ENCODE data around the gene MRPS18A.

Gene MRPS18A

GRCh38 chr6:43725643-43726580 is 38.3 kb upstream of the MRPS18A start:
- Histone ChIP-seq H3K27me3 (ENCODE audit: control insufficient read depth, insufficient read depth, low read length) (no peaks in the 10 kb centered on the region), H3K4me3 (ENCODE audit: low read length) (no peak overlapping the region), H3K4me1 (ENCODE audit: control insufficient read depth, low read depth, low read length) (no peaks in the 10 kb centered on the region), H3K27ac (ENCODE audit: low read length) (no peak overlapping the region), H3K9ac (ENCODE audit: low read length) (no peak overlapping the region), H3K9me3 (ENCODE audit: control insufficient read depth, low read depth, low read length) (no peaks in the 10 kb centered on the region), H3K36me3 (ENCODE audit: control insufficient read depth, low read depth, low read length) (no peaks in the 10 kb centered on the region)

- Histone ChIP-seq H3K4me3 (ENCODE audit: low read length) (no peak overlapping the region), H3K27ac (ENCODE audit: low read length) (no peak overlapping the region), H3K4me1 (ENCODE audit: control insufficient read depth, low read depth, low read length) (no peaks in the 10 kb centered on the region), H3K27me3 (ENCODE audit: control insufficient read depth, insufficient read depth, low read length) (no peaks in the 10 kb centered on the region), H3K9me3 (ENCODE audit: control insufficient read depth, low read depth, low read length) (no peaks in the 10 kb centered on the region), H3K9ac (ENCODE audit: low read length) (no peak overlapping the region), H3K36me3 (ENCODE audit: control insufficient read depth, low read depth, low read length) (no peaks in the 10 kb centered on the region)
Measured at GRCh38 chr6:43724914-43725642, 37.5 kb upstream of the MRPS18A start.

- Histone ChIP-seq H3K9me3 (ENCODE audit: control insufficient read depth, low read depth, low read length) (no peaks in the 10 kb centered on the region), H3K4me3 (ENCODE audit: low read length) (no peak overlapping the region), H3K36me3 (ENCODE audit: control insufficient read depth, low read depth, low read length) (no peaks in the 10 kb centered on the region), H3K9ac (ENCODE audit: low read length) (no peak overlapping the region), H3K27me3 (ENCODE audit: control insufficient read depth, insufficient read depth, low read length) (no peaks in the 10 kb centered on the region), H3K27ac (ENCODE audit: low read length) (no peak overlapping the region), H3K4me1 (ENCODE audit: control insufficient read depth, low read depth, low read length) (no peaks in the 10 kb centered on the region)
Measured at GRCh38 chr6:43724354-43724753, 36.8 kb upstream of the MRPS18A start.

DNA sequence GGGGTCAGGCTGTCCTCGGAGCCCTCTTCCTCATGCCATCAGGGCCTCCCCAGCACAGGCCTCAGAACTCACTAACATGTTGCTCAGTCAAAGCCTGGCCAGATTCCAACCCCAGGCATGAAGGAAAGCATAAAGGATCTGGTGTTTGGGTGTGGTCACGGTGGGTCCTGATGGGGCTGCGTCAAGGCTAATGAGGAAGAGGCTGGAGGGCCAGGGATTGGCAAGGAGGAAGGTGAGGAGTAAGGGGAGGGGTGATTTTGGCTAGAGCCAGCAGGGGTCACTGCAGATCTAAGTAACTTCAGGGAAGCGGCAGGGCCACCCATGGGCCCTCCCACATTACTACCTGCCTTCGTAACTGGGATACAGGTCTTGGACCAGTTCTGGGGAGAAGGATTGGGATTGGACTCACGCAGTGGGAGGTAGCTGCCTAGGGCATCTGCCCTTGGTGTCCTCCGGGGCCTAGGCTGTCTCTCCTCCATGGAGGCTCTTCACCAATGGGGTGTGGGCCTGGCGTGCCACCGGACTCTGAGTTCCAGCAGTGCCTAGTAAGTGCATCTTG is 36.2 kb upstream of the MRPS18A start:
- no peaks in the 10 kb centered on the region for H3K36me3 ChIP-seq (ENCODE audit: control insufficient read depth, low read depth, low read length)
- no peak overlapping the region for H3K9ac ChIP-seq (ENCODE audit: low read length)
- no peaks in the 10 kb centered on the region for H3K27me3 ChIP-seq (ENCODE audit: control insufficient read depth, insufficient read depth, low read length)
- no peak overlapping the region for H3K4me3 ChIP-seq (ENCODE audit: low read length)
- no peak overlapping the region for H3K27ac ChIP-seq (ENCODE audit: low read length)
- H3K4me1 ChIP-seq (ENCODE audit: control insufficient read depth, low read depth, low read length): no peaks in the 10 kb centered on the region
- H3K9me3 ChIP-seq (ENCODE audit: control insufficient read depth, low read depth, low read length): no peaks in the 10 kb centered on the region

- no peak overlapping the region for H3K9ac ChIP-seq (ENCODE audit: low read length)
- H3K4me1 ChIP-seq (ENCODE audit: control insufficient read depth, low read depth, low read length): no peaks in the 10 kb centered on the region
- H3K4me3 ChIP-seq (ENCODE audit: low read length): no peak overlapping the region
- H3K27me3 ChIP-seq (ENCODE audit: control insufficient read depth, insufficient read depth, low read length): no peaks in the 10 kb centered on the region
- H3K9me3 ChIP-seq (ENCODE audit: control insufficient read depth, low read depth, low read length): no peaks in the 10 kb centered on the region
- H3K36me3 ChIP-seq (ENCODE audit: control insufficient read depth, low read depth, low read length): no peaks in the 10 kb centered on the region
- H3K27ac ChIP-seq (ENCODE audit: low read length): no peak overlapping the region
Measured at GRCh38 chr6:43722920-43723545, 35.4 kb upstream of the MRPS18A start.

DNA sequence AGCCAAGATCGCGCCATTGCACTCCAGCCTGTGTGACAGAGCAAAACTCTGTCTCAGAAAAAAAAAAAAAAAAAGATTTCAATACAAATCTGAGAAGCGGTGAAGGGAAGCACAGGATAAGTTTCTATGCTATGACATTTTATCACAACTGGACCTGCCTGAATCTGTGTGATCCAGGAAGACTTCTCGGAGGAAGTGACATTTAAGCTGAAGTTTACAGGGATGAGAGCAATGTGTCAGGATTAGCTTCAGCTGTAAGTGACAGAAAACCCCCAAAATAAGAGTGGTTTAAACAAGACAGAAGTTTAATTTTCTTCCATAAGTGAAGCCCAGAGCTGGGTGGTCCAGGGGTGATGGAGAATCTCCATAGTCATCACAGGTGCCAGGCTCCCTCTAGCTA is 33.4 kb upstream of the MRPS18A start:
- Histone ChIP-seq H3K4me1 (ENCODE audit: control insufficient read depth, low read depth, low read length) (no peaks in the 10 kb centered on the region), H3K36me3 (ENCODE audit: control insufficient read depth, low read depth, low read length) (no peaks in the 10 kb centered on the region), H3K27ac (ENCODE audit: low read length) (no peak overlapping the region), H3K4me3 (ENCODE audit: low read length) (no peak overlapping the region), H3K27me3 (ENCODE audit: control insufficient read depth, insufficient read depth, low read length) (no peaks in the 10 kb centered on the region), H3K9me3 (ENCODE audit: control insufficient read depth, low read depth, low read length) (no peaks in the 10 kb centered on the region), H3K9ac (ENCODE audit: low read length) (no peak overlapping the region)

DNA sequence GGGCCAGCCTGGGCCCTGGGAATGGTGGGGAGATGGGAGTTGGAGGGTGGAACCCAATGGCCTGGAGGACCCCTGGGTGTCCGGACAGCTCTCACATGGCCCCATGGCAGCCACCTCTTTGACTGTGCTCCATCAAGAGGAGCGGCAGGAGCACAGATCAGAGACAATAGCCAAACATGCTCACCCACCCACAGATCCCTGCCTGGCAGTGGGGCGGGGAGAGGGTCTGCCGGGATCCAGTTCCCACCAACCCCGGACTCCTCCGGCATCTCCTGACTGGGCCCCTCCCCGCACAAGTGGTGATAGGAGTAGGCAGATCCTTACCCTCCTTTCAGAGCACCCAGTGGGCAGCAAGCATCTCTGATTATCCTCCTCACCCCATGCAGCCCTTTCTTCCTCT is 31.9 kb upstream of the MRPS18A start:
- Histone ChIP-seq H3K27ac (ENCODE audit: low read length) (no peak overlapping the region), H3K9me3 (ENCODE audit: control insufficient read depth, low read depth, low read length) (no peaks in the 10 kb centered on the region), H3K4me3 (ENCODE audit: low read length) (no peak overlapping the region), H3K27me3 (ENCODE audit: control insufficient read depth, insufficient read depth, low read length) (no peaks in the 10 kb centered on the region), H3K9ac (ENCODE audit: low read length) (no peak overlapping the region), H3K36me3 (ENCODE audit: control insufficient read depth, low read depth, low read length) (no peaks in the 10 kb centered on the region), H3K4me1 (ENCODE audit: control insufficient read depth, low read depth, low read length) (no peaks in the 10 kb centered on the region)

DNA sequence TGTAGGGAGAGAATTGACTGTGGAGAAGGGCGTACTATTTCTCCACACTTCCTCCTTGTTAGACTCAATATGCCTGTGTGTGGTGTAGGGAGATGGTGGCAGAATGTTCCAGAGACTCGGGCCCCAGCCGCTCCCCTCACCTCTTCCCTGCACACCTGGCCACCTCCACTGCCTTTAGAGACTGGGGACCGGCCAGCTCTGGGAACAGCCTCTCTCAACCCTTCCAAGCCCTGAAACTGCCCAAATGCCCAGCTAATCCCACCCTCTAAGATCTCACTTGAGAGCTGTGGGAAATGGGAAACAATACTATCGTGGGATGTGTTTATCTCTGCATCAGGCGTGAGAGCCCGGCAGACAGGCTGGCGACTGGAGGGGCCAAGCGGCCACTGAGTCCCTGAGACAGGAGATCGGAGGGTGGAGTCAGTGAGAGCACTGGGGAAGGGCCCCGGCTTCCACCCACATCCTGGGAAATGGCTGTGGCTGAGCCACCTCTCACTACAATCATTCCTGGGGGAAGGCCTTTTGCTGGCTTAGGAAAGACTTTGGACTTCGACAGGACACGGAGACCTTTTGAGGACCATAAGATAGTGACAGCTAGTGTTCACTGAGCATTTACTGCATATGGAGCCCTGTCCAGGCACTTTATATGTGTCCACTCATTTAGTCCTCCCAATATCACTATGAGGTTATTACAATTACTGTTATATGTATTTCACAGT is 31.0 kb upstream of the MRPS18A start:
- H3K4me3 ChIP-seq (ENCODE audit: low read length): no peak overlapping the region
- H3K9ac ChIP-seq (ENCODE audit: low read length): no peak overlapping the region
- H3K27ac ChIP-seq (ENCODE audit: low read length): no peak overlapping the region
- H3K36me3 ChIP-seq (ENCODE audit: control insufficient read depth, low read depth, low read length): no peaks in the 10 kb centered on the region
- no peaks in the 10 kb centered on the region for H3K27me3 ChIP-seq (ENCODE audit: control insufficient read depth, insufficient read depth, low read length)
- H3K4me1 ChIP-seq (ENCODE audit: control insufficient read depth, low read depth, low read length): no peaks in the 10 kb centered on the region
- H3K9me3 ChIP-seq (ENCODE audit: control insufficient read depth, low read depth, low read length): no peaks in the 10 kb centered on the region

DNA sequence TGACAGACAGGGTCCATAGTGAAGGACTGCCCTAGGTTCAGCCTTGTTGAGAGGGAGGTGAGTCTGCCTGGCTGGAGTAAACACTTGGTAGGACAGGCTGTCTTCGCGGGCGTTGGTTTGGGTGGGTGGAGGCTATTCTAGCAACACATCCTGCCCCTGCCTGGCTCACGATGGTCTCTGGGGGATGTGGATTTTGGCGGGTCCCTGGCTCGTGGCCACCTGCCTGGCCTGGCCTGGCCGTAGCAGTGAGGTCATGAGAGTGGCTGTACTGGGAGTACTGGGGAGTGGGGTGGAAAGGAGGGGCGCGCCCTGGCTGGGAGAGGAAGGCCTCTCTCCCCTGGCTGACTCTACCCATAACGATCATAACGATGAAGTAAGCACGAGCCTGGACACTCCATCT is 30.2 kb upstream of the MRPS18A start:
- no peak overlapping the region for H3K4me3 ChIP-seq (ENCODE audit: low read length)
- H3K9me3 ChIP-seq (ENCODE audit: control insufficient read depth, low read depth, low read length): no peaks in the 10 kb centered on the region
- H3K4me1 ChIP-seq (ENCODE audit: control insufficient read depth, low read depth, low read length): no peaks in the 10 kb centered on the region
- H3K36me3 ChIP-seq (ENCODE audit: control insufficient read depth, low read depth, low read length): no peaks in the 10 kb centered on the region
- no peak overlapping the region for H3K9ac ChIP-seq (ENCODE audit: low read length)
- H3K27ac ChIP-seq (ENCODE audit: low read length): no peak overlapping the region
- H3K27me3 ChIP-seq (ENCODE audit: control insufficient read depth, insufficient read depth, low read length): no peaks in the 10 kb centered on the region

DNA sequence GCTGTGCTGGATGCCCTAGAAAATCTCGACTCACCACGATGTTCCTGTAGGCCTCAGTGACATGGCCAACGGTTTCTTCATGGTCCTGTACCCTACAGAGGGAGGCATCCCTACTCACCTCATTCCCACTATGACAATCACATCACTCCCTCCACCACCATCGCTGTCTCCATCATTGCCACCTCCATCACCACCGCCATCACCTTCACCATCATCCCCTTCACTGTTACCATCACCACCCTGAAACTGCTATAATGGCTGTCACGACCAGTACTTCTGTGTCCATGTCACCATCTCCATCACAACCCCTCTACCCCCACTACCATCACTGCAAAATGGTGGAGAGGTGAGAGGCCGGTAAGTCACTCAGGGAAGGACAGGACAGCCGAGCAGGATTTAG is 29.8 kb upstream of the MRPS18A start:
- Histone ChIP-seq H3K4me1 (ENCODE audit: control insufficient read depth, low read depth, low read length) (no peaks in the 10 kb centered on the region), H3K9ac (ENCODE audit: low read length) (no peak overlapping the region), H3K36me3 (ENCODE audit: control insufficient read depth, low read depth, low read length) (no peaks in the 10 kb centered on the region), H3K27ac (ENCODE audit: low read length) (no peak overlapping the region), H3K4me3 (ENCODE audit: low read length) (no peak overlapping the region), H3K27me3 (ENCODE audit: control insufficient read depth, insufficient read depth, low read length) (no peaks in the 10 kb centered on the region), H3K9me3 (ENCODE audit: control insufficient read depth, low read depth, low read length) (no peaks in the 10 kb centered on the region)

GRCh38 chr6:43716099-43716498 is 28.5 kb upstream of the MRPS18A start:
- H3K9me3 ChIP-seq (ENCODE audit: control insufficient read depth, low read depth, low read length): no peaks in the 10 kb centered on the region
- no peak overlapping the region for H3K9ac ChIP-seq (ENCODE audit: low read length)
- H3K27ac ChIP-seq (ENCODE audit: low read length): no peak overlapping the region
- no peaks in the 10 kb centered on the region for H3K4me1 ChIP-seq (ENCODE audit: control insufficient read depth, low read depth, low read length)
- no peaks in the 10 kb centered on the region for H3K36me3 ChIP-seq (ENCODE audit: control insufficient read depth, low read depth, low read length)
- H3K4me3 ChIP-seq (ENCODE audit: low read length): no peak overlapping the region
- no peaks in the 10 kb centered on the region for H3K27me3 ChIP-seq (ENCODE audit: control insufficient read depth, insufficient read depth, low read length)
